ENCODE measurements around the gene ELMO3. TPM values are rescaled to one million over a fixed set of nuclear protein-coding genes. Genes with fewer than 3 reads are reported as not detected.

The ELMO3 gene
- total and polyA plus RNA-seq, 2 of the 13 experiments (the other 11 are each of a cell fraction or from before 2014, with no cell fraction given): 2.6 to 4.0 TPM

- TF ChIP-seq MEIS1 (CRISPR knock-in tag; IDR thresholded peaks at IDR 0.05; ENCODE audit: borderline replicate concordance) (peak; percentile 80; the same call in 1 of the 2 replicates), ZNF737 (CRISPR knock-in tag; IDR thresholded peaks at IDR 0.05; ENCODE audit: borderline replicate concordance) (no peak), ZMAT3 (CRISPR knock-in tag; conservative IDR thresholded peaks at IDR 0.05) (no peak; the same call in 1 of the 2 replicates), GATAD1 (CRISPR knock-in tag; IDR thresholded peaks at IDR 0.05) (0 out of 2 replicates have a peak, but pooled peaks have one; percentile 25), TBP (CRISPR knock-in tag; IDR thresholded peaks at IDR 0.05) (no peak)
- TF ChIP-seq, protein P1, sequence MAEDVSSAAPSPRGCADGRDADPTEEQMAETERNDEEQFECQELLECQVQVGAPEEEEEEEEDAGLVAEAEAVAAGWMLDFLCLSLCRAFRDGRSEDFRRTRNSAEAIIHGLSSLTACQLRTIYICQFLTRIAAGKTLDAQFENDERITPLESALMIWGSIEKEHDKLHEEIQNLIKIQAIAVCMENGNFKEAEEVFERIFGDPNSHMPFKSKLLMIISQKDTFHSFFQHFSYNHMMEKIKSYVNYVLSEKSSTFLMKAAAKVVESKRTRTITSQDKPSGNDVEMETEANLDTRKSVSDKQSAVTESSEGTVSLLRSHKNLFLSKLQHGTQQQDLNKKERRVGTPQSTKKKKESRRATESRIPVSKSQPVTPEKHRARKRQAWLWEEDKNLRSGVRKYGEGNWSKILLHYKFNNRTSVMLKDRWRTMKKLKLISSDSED (CRISPR knock-in tag; IDR thresholded peaks at IDR 0.05): no peak
Measured at GRCh38 chr16:67177743-67178699, 20.9 kb upstream of the ELMO3 start (continued).

GRCh38 chr16:67179421-67180080 lies 19.4 kb upstream of the ELMO3 start:
- Histone ChIP-seq H3K27ac (ENCODE audit: extremely low read length, insufficient read depth, low read length) (no peak overlapping the region), H3K79me2 (ENCODE audit: insufficient read depth, low read length) (no peaks in the 10 kb centered on the region), H3K27me3 (ENCODE audit: control insufficient read depth in 1 of 2, insufficient read depth in 2 of 2, low read length in 2 of 2) (no peaks in the 10 kb centered on the region; a peak in 1 of 5 replicates), H3K9me3 (ENCODE audit: low read length) (no peaks in the 10 kb centered on the region), H3K4me3 (replicated peaks in 1 of 3; ENCODE audit: insufficient read depth in 1 of 3, low read depth in 2 of 3, low read length in 3 of 3) (no peak overlapping the region), H4K20me1 (ENCODE audit: insufficient read depth, low read length) (no peaks in the 10 kb centered on the region; the same call in 1 of the 2 replicates), H3K36me3 (replicated peaks in 1 of 2; ENCODE audit: control insufficient read depth in 1 of 2, insufficient read depth in 2 of 2, low read length in 2 of 2) (no peaks in the 10 kb centered on the region; a peak in 1 of 5 replicates), H3K4me1 (ENCODE audit: insufficient read depth, low read length) (peaks cover 37% of the 10 kb centered on the region), H3K9ac (ENCODE audit: insufficient read depth, low read depth, low read length) (no peak overlapping the region), H2AFZ (ENCODE audit: low read length) (no peak overlapping the region), H3K4me2 (ENCODE audit: low read depth, low read length) (no peak overlapping the region)
- DNase-seq (ENCODE audit: low spot score): no peak
- POLR2A ChIA-PET: interaction anchor here (1.0 kb wide), 1 partner anchor 19 kb away, joined by 3 read pairs; no protein-coding TSS in a partner anchor
- no TSS peak for BruUV-seq (replicated peaks)
- WGBS (ENCODE audit: low lambda C conversion rate): 82% methylated on average over 11 of the region's 13 CpGs
- CTCF ChIA-PET (ENCODE audit: low intra/inter-chr PET ratio, low total read pairs): interaction anchor here (1.3 kb wide), 1 partner anchor 225 kb away, joined by 5 read pairs; no protein-coding TSS in a partner anchor
- peak; percentile 13 for ATAC-seq
- intact Hi-C loops (cut with micrococcal nuclease; ENCODE audit: unreplicated experiment): no loop called here
- FAIRE-seq: no peak
- in situ Hi-C loops (cut with HindIII; ENCODE audit: extremely low pct_ligation_motif_present, low pct_unique_long_range_greater_than_20kb): no loop called here
- peak; percentile 85 for TF ChIP-seq ZNF331 (CRISPR knock-in tag; IDR thresholded peaks at IDR 0.05)
- peak; percentile 36; the same call in 1 of the 2 replicates for TF ChIP-seq ZBTB38 (CRISPR knock-in tag; IDR thresholded peaks at IDR 0.05)
- TF ChIP-seq RAD21 (CRISPR knock-in tag; IDR thresholded peaks at IDR 0.05): 0 out of 2 replicates have a peak, but pooled peaks have one; percentile 15
- TF ChIP-seq AGO2 (optimal IDR thresholded peaks at IDR 0.05; ENCODE audit: low read depth, low read length): peak; percentile 42
- no peak for TF ChIP-seq RFXAP (CRISPR knock-in tag; IDR thresholded peaks at IDR 0.05; ENCODE audit: borderline replicate concordance)
- no peak for TF ChIP-seq CSRNP1 (CRISPR knock-in tag; IDR thresholded peaks at IDR 0.05)
- TF ChIP-seq ZNF672 (CRISPR knock-in tag; IDR thresholded peaks at IDR 0.05): 0 out of 2 replicates have a peak, but pooled peaks have one; percentile 35
- TF ChIP-seq, protein P2, sequence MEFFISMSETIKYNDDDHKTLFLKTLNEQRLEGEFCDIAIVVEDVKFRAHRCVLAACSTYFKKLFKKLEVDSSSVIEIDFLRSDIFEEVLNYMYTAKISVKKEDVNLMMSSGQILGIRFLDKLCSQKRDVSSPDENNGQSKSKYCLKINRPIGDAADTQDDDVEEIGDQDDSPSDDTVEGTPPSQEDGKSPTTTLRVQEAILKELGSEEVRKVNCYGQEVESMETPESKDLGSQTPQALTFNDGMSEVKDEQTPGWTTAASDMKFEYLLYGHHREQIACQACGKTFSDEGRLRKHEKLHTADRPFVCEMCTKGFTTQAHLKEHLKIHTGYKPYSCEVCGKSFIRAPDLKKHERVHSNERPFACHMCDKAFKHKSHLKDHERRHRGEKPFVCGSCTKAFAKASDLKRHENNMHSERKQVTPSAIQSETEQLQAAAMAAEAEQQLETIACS (CRISPR knock-in tag; IDR thresholded peaks at IDR 0.05): no peak
- TF ChIP-seq ZSCAN21 (CRISPR knock-in tag; IDR thresholded peaks at IDR 0.05; ENCODE audit: borderline replicate concordance): peak; percentile 41; the same call in 1 of the 2 replicates

Data from HepG2 (cell line).